AG04450 (cell line): ENCODE results near the gene EXOSC7. TPM values are rescaled to one million over a fixed set of nuclear protein-coding genes. Genes with fewer than 3 reads are reported as not detected.

Source experiments
- CTCF ChIA-PET: fragments of 300-600, 350-600 bp; formaldehyde crosslinking; extraction: SDS; loops from one replicate; lab custom pipeline; 2022; ENCODE audit warnings: antibody characterized with exemption, inconsistent platforms; lab: Charles Lee
- POLR2A ChIA-PET: fragments of 350-600 bp; formaldehyde crosslinking; extraction: SDS; loops from one replicate; lab custom pipeline; 2021; ENCODE audit warnings: antibody characterized with exemption, inconsistent platforms; lab: Yijun Ruan, JAX
- DNase-seq: peaks from one replicate; pipeline ENCODE4 v3.0.0-alpha.2; 2011; ENCODE audit warnings: low read depth, low spot score
- H3K27ac ChIP-seq: one replicate; pipeline ENCODE4 v1.5.1; 2012; ENCODE audit warnings: low read depth, low read length, control low read depth
- H3K27me3 ChIP-seq: one replicate; pipeline ENCODE4 v1.6.0; 2012; ENCODE audit warnings: low read length; ENCODE audit not compliant: control insufficient read depth, insufficient read depth
- H3K4me3 ChIP-seq: 2 replicates; pipeline ENCODE4 v1.5.1; 2011; ENCODE audit warnings: mild to moderate bottlenecking, low read depth, low read length, control low read depth
- H3K9me3 ChIP-seq: 2 replicates; pipeline ENCODE4 v1.5.1; 2012; ENCODE audit warnings: low read length; ENCODE audit not compliant: control insufficient read depth, insufficient read depth
- polyA plus RNA-seq: library from polyadenylated mRNA; depleted of rRNA; stranded (reverse); fragments of >200 nt; gene quantifications from 2 replicates; pipeline ENCODE4 v1.2.3, GENCODE V29; 2011
- TF ChIP-seq, protein P1 (sequence below): IDR thresholded peaks from 2 replicates; pipeline ENCODE4 v1.5.1; 2011; ENCODE audit warnings: low read depth, low read length, control low read depth, inconsistent platforms

Gene EXOSC7
- polyA plus RNA-seq, 1 experiment, result 70.6 TPM

DNA sequence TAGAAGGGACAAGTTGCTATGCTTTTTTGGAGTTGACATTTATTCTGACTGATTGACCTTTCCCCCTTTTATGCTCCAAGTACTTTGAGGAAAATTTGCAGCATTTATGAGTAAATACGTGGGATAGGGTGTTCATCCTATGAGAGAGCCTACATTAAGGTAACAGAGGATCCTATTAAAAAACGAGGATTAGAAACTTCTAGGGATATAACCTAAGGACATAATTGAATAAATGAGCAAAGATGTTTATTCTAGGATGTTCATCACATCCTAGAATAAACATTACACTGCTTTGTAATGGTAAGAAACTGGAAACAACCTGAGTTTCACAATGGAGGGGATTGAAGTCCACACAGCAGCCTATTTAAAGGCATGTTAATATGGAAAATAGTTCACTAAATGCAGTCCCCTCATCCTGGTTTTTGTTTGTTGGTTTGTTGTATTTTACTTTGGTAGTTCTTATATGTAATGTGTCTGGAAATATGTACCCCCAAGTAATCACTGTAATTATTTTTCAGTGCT, 26.2 kb downstream of the EXOSC7 start:
- Histone ChIP-seq H3K27ac (no peak overlapping the region), H3K9me3 (no peaks in the 10 kb centered on the region), H3K4me3 (no peak overlapping the region), H3K27me3 (no peaks in the 10 kb centered on the region)
- TF ChIP-seq, protein P1, sequence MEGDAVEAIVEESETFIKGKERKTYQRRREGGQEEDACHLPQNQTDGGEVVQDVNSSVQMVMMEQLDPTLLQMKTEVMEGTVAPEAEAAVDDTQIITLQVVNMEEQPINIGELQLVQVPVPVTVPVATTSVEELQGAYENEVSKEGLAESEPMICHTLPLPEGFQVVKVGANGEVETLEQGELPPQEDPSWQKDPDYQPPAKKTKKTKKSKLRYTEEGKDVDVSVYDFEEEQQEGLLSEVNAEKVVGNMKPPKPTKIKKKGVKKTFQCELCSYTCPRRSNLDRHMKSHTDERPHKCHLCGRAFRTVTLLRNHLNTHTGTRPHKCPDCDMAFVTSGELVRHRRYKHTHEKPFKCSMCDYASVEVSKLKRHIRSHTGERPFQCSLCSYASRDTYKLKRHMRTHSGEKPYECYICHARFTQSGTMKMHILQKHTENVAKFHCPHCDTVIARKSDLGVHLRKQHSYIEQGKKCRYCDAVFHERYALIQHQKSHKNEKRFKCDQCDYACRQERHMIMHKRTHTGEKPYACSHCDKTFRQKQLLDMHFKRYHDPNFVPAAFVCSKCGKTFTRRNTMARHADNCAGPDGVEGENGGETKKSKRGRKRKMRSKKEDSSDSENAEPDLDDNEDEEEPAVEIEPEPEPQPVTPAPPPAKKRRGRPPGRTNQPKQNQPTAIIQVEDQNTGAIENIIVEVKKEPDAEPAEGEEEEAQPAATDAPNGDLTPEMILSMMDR, result no peak
- DNase-seq, result no peak
- ChIA-PET CTCF (interaction anchor here (0.7 kb wide), 1 partner anchor 224 kb away, joined by 3 read pairs; the partner anchor contains the start of gene TMEM158), POLR2A (no interaction called here)

DNA sequence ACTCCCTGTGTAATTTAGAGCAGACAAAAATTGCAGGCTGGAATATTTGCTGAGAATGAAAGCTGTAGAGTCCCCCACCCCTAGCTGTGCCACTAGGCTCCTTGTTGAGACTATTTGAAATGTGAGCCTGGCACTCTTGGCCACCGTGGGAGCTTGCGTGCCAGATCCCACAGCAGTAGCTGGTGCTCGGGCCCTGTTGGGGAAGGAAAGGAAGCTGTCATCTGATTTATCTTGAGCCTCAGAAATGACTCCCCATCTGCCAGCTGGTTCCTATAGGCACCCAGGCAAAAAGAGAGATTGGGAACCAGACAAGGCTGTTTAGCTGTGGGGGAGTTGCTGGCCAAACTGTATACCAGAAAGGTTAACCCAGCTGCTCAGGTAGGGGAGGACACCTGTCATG, 26.7 kb downstream of the EXOSC7 start:
- TF ChIP-seq, protein P1, result no peak
- ChIA-PET POLR2A (interaction anchor here (0.5 to 0.8 kb wide), 2 partner anchors 9 to 27 kb away, joined by 3 read pairs; partner anchors contain the start of gene ZDHHC3), CTCF (interaction anchor here (0.7 to 0.9 kb wide), 2 partner anchors 10 to 224 kb away, joined by 3 read pairs; partner anchors contain the start of gene TMEM158)
- H3K9me3 ChIP-seq, result no peaks in the 10 kb centered on the region
- H3K27ac ChIP-seq, result no peak overlapping the region
- H3K27me3 ChIP-seq, result no peaks in the 10 kb centered on the region
- no peak for DNase-seq
- no peak overlapping the region for H3K4me3 ChIP-seq

DNA sequence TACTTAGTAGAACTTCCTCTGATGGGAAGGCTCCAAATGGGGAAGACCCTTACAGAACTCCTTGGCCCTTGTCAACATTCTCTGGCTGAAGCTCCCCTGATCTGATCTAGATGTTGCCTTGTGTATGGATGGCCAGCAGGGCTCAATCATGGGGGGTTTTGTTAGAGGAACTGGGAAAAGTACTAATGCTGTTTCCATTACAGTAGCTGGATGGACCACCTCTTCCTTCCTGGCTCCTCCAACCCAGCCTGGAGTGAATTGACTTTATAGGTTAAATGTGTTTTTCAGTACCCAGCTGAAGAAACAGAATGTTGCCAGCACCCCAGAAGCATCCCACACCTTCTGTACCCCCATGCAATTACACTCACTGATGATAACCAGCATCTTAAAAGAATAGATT, 27.4 kb downstream of the EXOSC7 start:
- H3K27ac ChIP-seq, result no peak overlapping the region
- H3K4me3 ChIP-seq, result no peak overlapping the region
- no peaks in the 10 kb centered on the region for H3K27me3 ChIP-seq
- H3K9me3 ChIP-seq, result no peaks in the 10 kb centered on the region
- ChIA-PET CTCF (interaction anchor here (0.9 kb wide), 1 partner anchor 11 kb away, joined by 3 read pairs; no protein-coding TSS in a partner anchor), POLR2A (interaction anchor here (0.8 kb wide), 1 partner anchor 9 kb away, joined by 3 read pairs; no protein-coding TSS in a partner anchor)
- DNase-seq, result no peak
- TF ChIP-seq, protein P1, result no peak

DNA sequence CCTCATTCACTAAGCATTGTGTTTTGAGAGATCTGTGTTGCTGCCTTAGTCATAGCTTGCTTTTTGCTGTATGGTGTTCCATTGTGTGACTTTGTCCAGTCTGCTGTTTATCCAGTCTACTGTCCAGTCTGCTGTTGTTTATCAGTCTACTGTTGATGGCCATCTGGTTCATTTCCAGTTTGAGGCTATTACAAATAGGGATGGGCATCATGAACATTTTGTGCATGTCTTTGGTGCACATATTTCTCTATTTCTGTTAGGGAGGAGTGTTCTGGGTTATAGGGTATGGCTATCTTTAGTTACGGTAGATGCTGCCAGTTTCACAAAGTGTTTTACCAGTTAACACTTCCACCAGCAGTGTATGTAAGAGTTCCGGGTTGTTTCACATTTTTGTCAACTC, 27.8 kb downstream of the EXOSC7 start:
- no peak overlapping the region for H3K4me3 ChIP-seq
- H3K27me3 ChIP-seq, result no peaks in the 10 kb centered on the region
- TF ChIP-seq, protein P1, result no peak
- ChIA-PET CTCF (no interaction called here), POLR2A (interaction anchor here (0.5 kb wide), 1 partner anchor 174 kb away, joined by 3 read pairs; no protein-coding TSS in a partner anchor)
- no peak for DNase-seq
- H3K27ac ChIP-seq, result no peak overlapping the region
- H3K9me3 ChIP-seq, result no peaks in the 10 kb centered on the region

DNA sequence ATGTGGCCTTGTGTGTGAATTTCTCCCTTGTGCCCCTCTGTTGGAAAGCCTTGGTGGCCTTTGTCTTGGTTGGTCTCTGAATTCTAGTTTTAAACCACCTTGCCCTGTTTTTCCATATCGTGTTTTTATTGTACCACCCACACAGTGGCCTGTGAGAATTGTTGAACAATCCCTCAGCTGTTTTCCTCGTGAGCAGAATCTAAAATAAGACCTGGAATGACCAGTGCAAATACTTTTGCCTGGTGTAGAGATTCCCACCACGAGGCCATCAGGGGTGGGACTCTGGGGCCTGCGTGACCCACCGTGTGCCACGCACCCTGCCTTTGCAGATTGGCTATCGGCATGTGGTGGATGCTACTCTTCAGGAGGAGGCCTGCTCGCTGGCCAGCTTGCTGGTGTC, 31.0 kb downstream of the EXOSC7 start:
- Histone ChIP-seq H3K27ac (no peak overlapping the region), H3K9me3 (no peaks in the 10 kb centered on the region), H3K4me3 (no peak overlapping the region), H3K27me3 (no peaks in the 10 kb centered on the region)
- POLR2A ChIA-PET, result no interaction called here
- DNase-seq, result no peak
- CTCF ChIA-PET, result no interaction called here
- TF ChIP-seq, protein P1, result no peak
